ENCODE measurements around the gene ETFRF1. TPM values are rescaled to one million over a fixed set of nuclear protein-coding genes. Genes with fewer than 3 reads are reported as not detected.

ETFRF1 gene
- 10 to 100 TPM; 48.5 to 58.1 (median 54.2) TPM for total RNA-seq
- 76.0 TPM for polyA plus RNA-seq
- long read RNA-seq, donor 1, transcript ETFRF1-201 (3 exons, 1,134 nt), result major isoform, 22 of 26 reads
- long read RNA-seq, donor 1, partial matches to known transcripts, result 0 of 26 reads
- long read RNA-seq, donor 1, other reads (novel, unspliced or antisense), result 3 of 26 reads
- long read RNA-seq, donor 2, transcript ETFRF1-201 (3 exons, 1,134 nt), result major isoform, 17 of 18 reads
- long read RNA-seq, donor 2, partial matches to known transcripts, result 0 of 18 reads
- long read RNA-seq, donor 2, other reads (novel, unspliced or antisense), result 0 of 18 reads
- long read RNA-seq, donor 3, transcript ETFRF1-211 (3 exons, 1,259 nt), result minor isoform, 5 of 66 reads
- long read RNA-seq, donor 3, transcript ETFRF1-201 (3 exons, 1,134 nt), result major isoform, 50 of 66 reads
- long read RNA-seq, donor 3, partial matches to known transcripts, result 1 of 66 reads
- long read RNA-seq, donor 3, other reads (novel, unspliced or antisense), result 10 of 66 reads
- long read RNA-seq, donor 4, transcript ETFRF1-201 (3 exons, 1,134 nt), result major isoform, 15 of 18 reads
- long read RNA-seq, donor 4, partial matches to known transcripts, result 0 of 18 reads
- long read RNA-seq, donor 4, other reads (novel, unspliced or antisense), result 0 of 18 reads

- peak; percentile 99 to 100 (median 99) for DNase-seq
- H3K27me3 ChIP-seq (ENCODE audit: control insufficient read depth, insufficient read depth), result no peaks in the 10 kb centered on the region
- WGBS, result under 1% methylated on average over 54 of the region's 54 CpGs
- intact Hi-C loops (cut with DNase I), result no loop called here
- no peaks in the 10 kb centered on the region for H3K4me1 ChIP-seq (ENCODE audit: control insufficient read depth, insufficient read depth, low read length)
- peak; percentile 99 for ATAC-seq
- H3K27ac ChIP-seq (ENCODE audit: low read length), result peak within 1 kb of the TSS; percentile 94
- peak within 1 kb of the TSS; percentile 74 for H3K4me3 ChIP-seq (ENCODE audit: low read length)
- H3K9me3 ChIP-seq (ENCODE audit: control insufficient read depth, low read length), result no peaks in the 10 kb centered on the region
Measured at GRCh38 chr12:25195056-25195971, at the start of gene ETFRF1, which contains the start of gene DNAI7. ETFRF1 (plus strand) TSS chr12:25195237; CDS start chr12:25203957, 8,720 bp downstream. DNAI7 (minus strand) TSS chr12:25195160; CDS start chr12:25195078, 82 bp downstream.

GRCh38 chr12:25146686-25147085, 48.4 kb upstream of the ETFRF1 start:
- ATAC-seq, result no peak
- WGBS, result 89% methylated on average over 1 of the region's 1 CpG

GRCh38 chr12:25151476-25151875, 43.6 kb upstream of the ETFRF1 start:
- ATAC-seq (peak; percentile 81 to 93), DNase-seq (peak in 2 of 3 donors; percentile 61 to 74)
- WGBS, result 36% methylated on average over 5 of the region's 5 CpGs
- H3K27me3 ChIP-seq (ENCODE audit: control insufficient read depth, insufficient read depth), result no peaks in the 10 kb centered on the region
- no peaks in the 10 kb centered on the region for H3K9me3 ChIP-seq (ENCODE audit: control insufficient read depth, low read length)
- H3K27ac ChIP-seq (ENCODE audit: low read length), result no peak overlapping the region
- intact Hi-C loops (cut with DNase I), result no loop called here
- no peaks in the 10 kb centered on the region for H3K4me1 ChIP-seq (ENCODE audit: control insufficient read depth, insufficient read depth, low read length)
- no peak overlapping the region for H3K4me3 ChIP-seq (ENCODE audit: low read length)

More at GRCh38 chr12:25146686-25147085, 48.4 kb upstream of the ETFRF1 start:
- DNase-seq, result no peak
- Histone ChIP-seq H3K27me3 (ENCODE audit: control insufficient read depth, insufficient read depth) (no peaks in the 10 kb centered on the region), H3K27ac (ENCODE audit: low read length) (no peak overlapping the region), H3K4me1 (ENCODE audit: control insufficient read depth, insufficient read depth, low read length) (no peaks in the 10 kb centered on the region), H3K9me3 (ENCODE audit: control insufficient read depth, low read length) (no peaks in the 10 kb centered on the region), H3K4me3 (ENCODE audit: low read length) (no peak overlapping the region)
- intact Hi-C loops (cut with DNase I), result no loop called here

- no peak for DNase-seq
Measured at GRCh38 chr12:25152055-25152454, 43.0 kb upstream of the ETFRF1 start.

GRCh38 chr12:25155022-25155576, 39.9 kb upstream of the ETFRF1 start:
- intact Hi-C loops (cut with DNase I), result no loop called here
- DNase-seq, result no peak
- Histone ChIP-seq H3K27me3 (ENCODE audit: control insufficient read depth, insufficient read depth) (no peaks in the 10 kb centered on the region), H3K4me3 (ENCODE audit: low read length) (no peak overlapping the region), H3K9me3 (ENCODE audit: control insufficient read depth, low read length) (no peaks in the 10 kb centered on the region), H3K4me1 (ENCODE audit: control insufficient read depth, insufficient read depth, low read length) (no peaks in the 10 kb centered on the region), H3K27ac (ENCODE audit: low read length) (no peak overlapping the region)
- ATAC-seq, result no peak
- WGBS, result 79% methylated on average over 2 of the region's 2 CpGs

More at GRCh38 chr12:25152055-25152454, 43.0 kb upstream of the ETFRF1 start:
- intact Hi-C loops (cut with DNase I), result no loop called here
- no peak for ATAC-seq
- no peak overlapping the region for H3K4me3 ChIP-seq (ENCODE audit: low read length)
- 71% methylated on average over 5 of the region's 5 CpGs for WGBS
- no peaks in the 10 kb centered on the region for H3K27me3 ChIP-seq (ENCODE audit: control insufficient read depth, insufficient read depth)
- no peaks in the 10 kb centered on the region for H3K4me1 ChIP-seq (ENCODE audit: control insufficient read depth, insufficient read depth, low read length)
- H3K9me3 ChIP-seq (ENCODE audit: control insufficient read depth, low read length), result no peaks in the 10 kb centered on the region
- H3K27ac ChIP-seq (ENCODE audit: low read length), result no peak overlapping the region

GRCh38 chr12:25156061-25156460, 39.0 kb upstream of the ETFRF1 start:
- DNase-seq (no peak), ATAC-seq (no peak)
- Histone ChIP-seq H3K9me3 (ENCODE audit: control insufficient read depth, low read length) (no peaks in the 10 kb centered on the region), H3K27ac (ENCODE audit: low read length) (no peak overlapping the region), H3K4me1 (ENCODE audit: control insufficient read depth, insufficient read depth, low read length) (no peaks in the 10 kb centered on the region), H3K27me3 (ENCODE audit: control insufficient read depth, insufficient read depth) (no peaks in the 10 kb centered on the region), H3K4me3 (ENCODE audit: low read length) (no peak overlapping the region)
- intact Hi-C loops (cut with DNase I), result no loop called here
- WGBS, result 92% methylated on average over 4 of the region's 4 CpGs

GRCh38 chr12:25162866-25163265, 32.2 kb upstream of the ETFRF1 start:
- H3K9me3 ChIP-seq (ENCODE audit: control insufficient read depth, low read length), result no peaks in the 10 kb centered on the region
- H3K4me1 ChIP-seq (ENCODE audit: control insufficient read depth, insufficient read depth, low read length), result no peaks in the 10 kb centered on the region
- 71% methylated on average over 6 of the region's 6 CpGs for WGBS
- no peak for ATAC-seq
- H3K27ac ChIP-seq (ENCODE audit: low read length), result no peak overlapping the region
- H3K27me3 ChIP-seq (ENCODE audit: control insufficient read depth, insufficient read depth), result no peaks in the 10 kb centered on the region
- no peak for DNase-seq
- intact Hi-C loops (cut with DNase I), result no loop called here
- no peak overlapping the region for H3K4me3 ChIP-seq (ENCODE audit: low read length)

GRCh38 chr12:25182765-25183164, 12.3 kb upstream of the ETFRF1 start:
- DNase-seq, result no peak
- no peak overlapping the region for H3K4me3 ChIP-seq (ENCODE audit: low read length)
- no peak overlapping the region for H3K27ac ChIP-seq (ENCODE audit: low read length)
- H3K4me1 ChIP-seq (ENCODE audit: control insufficient read depth, insufficient read depth, low read length), result no peaks in the 10 kb centered on the region
- no peak for ATAC-seq
- intact Hi-C loops (cut with DNase I), result no loop called here
- no peaks in the 10 kb centered on the region for H3K9me3 ChIP-seq (ENCODE audit: control insufficient read depth, low read length)
- 74% methylated on average over 3 of the region's 3 CpGs for WGBS
- no peaks in the 10 kb centered on the region for H3K27me3 ChIP-seq (ENCODE audit: control insufficient read depth, insufficient read depth)

GRCh38 chr12:25184132-25184531, 10.9 kb upstream of the ETFRF1 start:
- intact Hi-C loops (cut with DNase I), result no loop called here
- Histone ChIP-seq H3K4me1 (ENCODE audit: control insufficient read depth, insufficient read depth, low read length) (no peaks in the 10 kb centered on the region), H3K27me3 (ENCODE audit: control insufficient read depth, insufficient read depth) (no peaks in the 10 kb centered on the region), H3K27ac (ENCODE audit: low read length) (no peak overlapping the region), H3K9me3 (ENCODE audit: control insufficient read depth, low read length) (no peaks in the 10 kb centered on the region), H3K4me3 (ENCODE audit: low read length) (no peak overlapping the region)
- WGBS, result 44% methylated on average over 2 of the region's 2 CpGs
- ATAC-seq (no peak), DNase-seq (no peak)

GRCh38 chr12:25186038-25186787, 8.8 kb upstream of the ETFRF1 start:
- Histone ChIP-seq H3K4me3 (ENCODE audit: low read length) (no peak overlapping the region), H3K27ac (ENCODE audit: low read length) (no peak overlapping the region), H3K4me1 (ENCODE audit: control insufficient read depth, insufficient read depth, low read length) (no peaks in the 10 kb centered on the region), H3K27me3 (ENCODE audit: control insufficient read depth, insufficient read depth) (no peaks in the 10 kb centered on the region), H3K9me3 (ENCODE audit: control insufficient read depth, low read length) (no peaks in the 10 kb centered on the region)
- intact Hi-C loops (cut with DNase I), result no loop called here
- 90% methylated on average over 4 of the region's 4 CpGs for WGBS
- ATAC-seq, result no peak
- no peak for DNase-seq

Measured in right cardiac atrium (tissue), 5 donors.